GM08714 (cell line): Measurements from ENCODE around the gene FFAR4.

Experiments
- H3K4me3 ChIP-seq: fragments of 200-500 bp; sonication (Bioruptor generic); 2 replicates; pipeline ENCODE4 v1.5.1; 2014; ENCODE audit warnings: mild to moderate bottlenecking, low read length, inconsistent platforms
- ZNF274 ChIP-seq: IDR thresholded peaks from 2 replicates; pipeline ENCODE4 v1.6.1; 2012; ENCODE audit warnings: mild to moderate bottlenecking, low read depth, low read length

Gene FFAR4

DNA sequence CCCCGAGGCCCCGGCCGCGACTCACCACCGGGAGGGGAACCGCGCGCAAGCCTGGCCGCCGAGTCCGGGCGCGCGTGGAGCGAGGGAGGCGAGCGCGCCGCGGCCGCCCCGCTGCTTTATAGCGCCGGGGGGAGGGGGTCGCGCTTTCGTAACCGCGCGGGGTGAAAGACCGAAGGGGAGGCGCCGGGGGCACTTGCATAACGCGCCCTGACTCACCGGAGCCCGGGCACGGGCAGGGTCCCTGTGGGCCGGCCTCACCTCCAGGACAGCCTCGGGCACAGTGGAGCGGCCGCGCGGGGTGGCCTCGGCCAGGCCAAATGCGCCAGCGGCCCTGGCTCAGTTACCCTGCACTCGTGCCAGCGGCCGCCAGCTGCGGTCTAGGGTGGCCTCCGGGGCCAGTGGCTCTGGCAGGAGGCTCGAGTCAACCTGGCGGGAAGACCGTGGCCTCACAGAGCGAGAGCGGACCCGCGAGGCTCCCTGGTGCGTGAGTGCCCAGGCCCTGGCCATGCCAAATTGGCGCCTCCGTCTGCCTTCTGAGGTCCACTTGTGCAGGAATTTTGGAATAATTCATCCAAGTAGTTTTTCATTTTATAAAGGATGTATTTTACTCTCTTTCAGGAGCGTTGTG, 34.8 kb downstream of the FFAR4 start, which contains the start of gene RBP4:
Gene RBP4 (minus strand): TSS at position 90 of the 628 bp plus-strand sequence. CDS start 207 bp downstream, outside the sequence.
- TF ChIP-seq ZNF274 = no peak
- no peak within 1 kb of the TSS for H3K4me3 ChIP-seq

GRCh38 chr10:93601774-93602162, 35.3 kb downstream of the FFAR4 start:
- H3K4me3 ChIP-seq = no peak overlapping the region
- TF ChIP-seq ZNF274 = no peak

- TF ChIP-seq ZNF274 = no peak
- no peak overlapping the region for H3K4me3 ChIP-seq
These were observed 36.6 kb downstream of the FFAR4 start for GRCh38 chr10:93603023-93603422.

- no peak overlapping the region for H3K4me3 ChIP-seq
- TF ChIP-seq ZNF274 = no peak
These were observed 37.7 kb downstream of the FFAR4 start for GRCh38 chr10:93604146-93604545.

- H3K4me3 ChIP-seq = no peak overlapping the region
- TF ChIP-seq ZNF274 = no peak
These were observed 42.0 kb downstream of the FFAR4 start for GRCh38 chr10:93608421-93608820.

DNA sequence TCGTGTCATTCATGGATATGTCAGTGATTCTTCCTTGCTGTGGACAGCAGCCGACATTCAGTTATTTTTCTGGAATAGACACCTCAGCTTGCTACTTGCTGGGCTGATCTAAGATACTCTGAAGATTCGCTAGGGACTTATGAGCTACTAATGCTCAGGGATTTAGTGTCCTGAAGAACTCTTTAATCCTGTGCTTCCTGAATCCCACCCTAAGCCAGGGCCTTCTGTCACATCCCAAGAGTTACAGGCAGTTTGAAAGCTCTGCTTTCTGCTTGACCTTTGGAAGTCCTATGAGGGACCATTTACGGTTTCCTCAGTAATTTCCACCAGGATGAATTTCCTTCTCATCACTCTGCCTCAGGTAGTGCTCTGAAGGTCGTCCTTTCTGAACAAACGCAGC, 45.8 kb downstream of the FFAR4 start, which contains the start of gene PDE6C:
Gene PDE6C (plus strand): TSS at position 227 of the 400 bp plus-strand sequence. CDS start 189 bp downstream, outside the sequence.
- H3K4me3 ChIP-seq = no peak within 1 kb of the TSS
- no peak for TF ChIP-seq ZNF274

GRCh38 chr10:93613126-93613525, 46.7 kb downstream of the FFAR4 start:
- H3K4me3 ChIP-seq = no peak overlapping the region
- TF ChIP-seq ZNF274 = no peak

DNA sequence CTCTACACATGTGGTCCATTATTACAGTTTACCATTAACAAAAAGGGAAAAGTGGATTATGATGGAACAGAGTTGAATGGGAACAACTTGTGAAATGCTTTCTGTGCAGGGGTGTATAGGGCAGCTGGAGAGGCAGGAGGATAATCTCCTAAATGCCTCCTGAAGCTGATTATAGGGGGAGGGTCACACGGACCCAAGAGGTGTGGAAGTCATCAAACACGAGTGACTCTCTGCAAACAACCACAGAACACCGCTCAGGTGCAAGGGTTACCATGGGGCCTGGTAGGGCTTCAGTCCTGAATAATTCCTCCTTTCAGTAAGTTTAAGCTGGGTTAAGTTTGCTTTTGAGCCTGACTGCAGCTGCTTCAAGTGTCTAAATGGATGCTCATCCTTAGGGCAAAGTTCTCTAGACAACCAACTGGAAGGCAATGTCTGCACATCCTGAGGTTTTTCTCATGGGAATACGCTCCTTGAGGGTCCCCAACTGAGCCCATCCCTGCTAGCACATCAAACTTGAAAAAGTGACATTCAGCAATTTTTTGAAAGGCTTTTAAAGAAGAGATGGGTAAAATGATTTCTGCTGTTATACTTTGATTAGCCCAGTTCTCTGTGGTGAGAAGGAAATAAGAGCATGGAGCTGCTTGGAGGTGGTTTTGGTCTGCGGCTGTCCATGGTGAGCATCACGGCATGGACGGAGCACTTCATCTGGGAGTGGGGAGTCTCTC, 47.8 kb downstream of the FFAR4 start:
- no peak for TF ChIP-seq ZNF274
- H3K4me3 ChIP-seq = no peak overlapping the region

- no peak overlapping the region for H3K4me3 ChIP-seq
- TF ChIP-seq ZNF274 = no peak
These were observed 49.2 kb downstream of the FFAR4 start for GRCh38 chr10:93615576-93616235.

- no peak for TF ChIP-seq ZNF274
- H3K4me3 ChIP-seq = no peak overlapping the region
These were observed 54.5 kb downstream of the FFAR4 start for GRCh38 chr10:93620925-93621324.

- no peak overlapping the region for H3K4me3 ChIP-seq
- no peak for TF ChIP-seq ZNF274
These were observed 56.5 kb downstream of the FFAR4 start for GRCh38 chr10:93622942-93623341.

DNA sequence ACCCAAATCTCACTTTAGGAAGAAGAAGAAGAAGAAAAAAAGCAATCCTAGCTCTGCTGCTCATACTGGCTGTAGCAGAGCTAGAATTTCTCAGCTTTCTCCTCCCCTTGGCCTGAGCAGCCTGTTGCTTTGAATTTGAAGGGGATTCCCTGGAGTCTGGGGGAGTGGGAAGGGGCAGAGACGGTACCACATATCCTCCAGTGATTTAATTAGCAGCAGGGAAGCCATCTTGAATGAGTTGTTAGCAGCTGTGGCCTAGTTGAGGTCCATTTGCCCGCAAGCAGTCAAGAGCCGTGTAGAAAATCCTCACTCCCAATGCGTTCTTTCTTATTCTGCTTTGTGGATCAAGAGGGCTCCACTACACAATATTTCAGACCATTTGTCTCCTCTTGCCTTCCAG, 62.4 kb downstream of the FFAR4 start:
- no peak overlapping the region for H3K4me3 ChIP-seq
- no peak for TF ChIP-seq ZNF274

GRCh38 chr10:93629647-93630305, 63.3 kb downstream of the FFAR4 start:
- TF ChIP-seq ZNF274 = no peak
- no peak overlapping the region for H3K4me3 ChIP-seq
